ENCODE measurements around the gene NIT2.

NIT2 gene

DNA sequence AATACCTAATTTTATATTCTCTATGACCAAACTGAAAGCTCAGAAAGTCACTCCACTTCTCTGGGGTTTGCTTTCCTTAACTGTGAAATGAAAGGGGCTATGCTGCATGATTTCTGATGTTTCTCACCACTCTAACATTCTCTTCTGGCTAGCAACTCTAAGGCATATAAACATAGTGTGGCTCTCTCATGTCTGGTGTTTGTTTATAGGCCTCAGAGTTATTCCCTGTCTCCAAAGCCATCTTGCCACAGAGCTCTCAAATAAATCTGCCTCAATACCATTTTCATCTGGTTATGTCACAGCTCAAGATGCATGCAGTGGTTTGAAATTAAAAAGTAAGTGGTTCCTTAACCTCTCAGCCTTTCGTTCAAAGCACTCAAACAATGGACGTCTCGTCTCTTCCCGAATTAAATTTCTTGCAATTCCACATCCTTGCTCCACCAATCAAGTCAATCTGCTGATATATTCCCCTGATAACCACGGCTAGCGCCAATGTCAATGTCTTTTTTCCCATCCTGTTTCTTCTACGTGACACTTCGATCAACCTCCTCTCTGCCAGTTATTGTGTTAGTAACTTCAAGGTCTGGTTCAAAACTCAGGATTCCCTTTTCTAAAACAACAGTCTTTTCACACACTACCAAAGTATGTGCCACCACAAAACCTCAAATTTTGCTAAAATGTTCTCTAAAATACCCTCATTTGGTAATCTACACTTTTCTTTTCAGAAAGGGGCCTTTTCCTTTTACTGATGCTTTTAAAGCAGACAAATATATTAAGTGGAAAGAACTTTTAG lies 50.4 kb downstream of the NIT2 start:
- DNase-seq (ENCODE audit: extremely low read depth, insufficient read length): no peak
- TF ChIP-seq, protein P1, sequence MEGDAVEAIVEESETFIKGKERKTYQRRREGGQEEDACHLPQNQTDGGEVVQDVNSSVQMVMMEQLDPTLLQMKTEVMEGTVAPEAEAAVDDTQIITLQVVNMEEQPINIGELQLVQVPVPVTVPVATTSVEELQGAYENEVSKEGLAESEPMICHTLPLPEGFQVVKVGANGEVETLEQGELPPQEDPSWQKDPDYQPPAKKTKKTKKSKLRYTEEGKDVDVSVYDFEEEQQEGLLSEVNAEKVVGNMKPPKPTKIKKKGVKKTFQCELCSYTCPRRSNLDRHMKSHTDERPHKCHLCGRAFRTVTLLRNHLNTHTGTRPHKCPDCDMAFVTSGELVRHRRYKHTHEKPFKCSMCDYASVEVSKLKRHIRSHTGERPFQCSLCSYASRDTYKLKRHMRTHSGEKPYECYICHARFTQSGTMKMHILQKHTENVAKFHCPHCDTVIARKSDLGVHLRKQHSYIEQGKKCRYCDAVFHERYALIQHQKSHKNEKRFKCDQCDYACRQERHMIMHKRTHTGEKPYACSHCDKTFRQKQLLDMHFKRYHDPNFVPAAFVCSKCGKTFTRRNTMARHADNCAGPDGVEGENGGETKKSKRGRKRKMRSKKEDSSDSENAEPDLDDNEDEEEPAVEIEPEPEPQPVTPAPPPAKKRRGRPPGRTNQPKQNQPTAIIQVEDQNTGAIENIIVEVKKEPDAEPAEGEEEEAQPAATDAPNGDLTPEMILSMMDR (IDR thresholded peaks at IDR 0.05; ENCODE audit: insufficient read depth, low read length, poor library complexity, severe bottlenecking): no peak
- Histone ChIP-seq H3K4me3 (replicated peaks; ENCODE audit: low read depth, low read length) (no peak overlapping the region), H3K36me3 (ENCODE audit: control insufficient read depth, insufficient read depth, low read length) (peaks cover 9% of the 10 kb centered on the region), H3K27me3 (replicated peaks; ENCODE audit: control insufficient read depth, insufficient read depth, low read length) (no peaks in the 10 kb centered on the region)

DNA sequence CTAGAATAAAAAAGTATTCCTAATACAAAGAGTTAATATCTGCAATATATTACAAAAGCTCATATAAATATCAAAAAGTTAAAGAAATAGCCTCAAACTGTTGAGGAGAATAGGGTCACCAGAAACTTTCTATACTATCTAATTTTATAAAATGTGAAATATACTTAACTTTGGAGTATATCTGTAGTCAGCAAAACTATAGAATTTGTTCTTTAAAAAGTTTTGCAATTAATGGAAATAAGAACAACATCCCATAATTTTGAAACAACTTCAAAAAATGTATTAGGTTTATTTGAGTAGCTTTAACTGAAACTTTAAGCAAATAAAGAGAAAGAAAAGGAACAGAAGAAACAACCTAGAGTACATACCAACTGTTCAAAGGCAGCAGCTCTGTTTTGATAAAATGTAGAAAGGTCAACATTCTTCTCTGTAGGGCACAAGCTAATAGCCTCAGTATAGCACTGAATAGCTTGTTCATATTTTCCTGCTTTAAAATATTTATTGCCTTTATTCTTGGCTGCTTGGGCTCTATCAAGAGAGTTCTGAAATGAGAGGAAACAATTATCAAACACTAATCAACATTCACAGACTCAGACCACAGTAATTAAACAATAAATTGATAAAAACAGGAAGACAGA lies 52.0 kb downstream of the NIT2 start:
- Histone ChIP-seq H3K27me3 (replicated peaks; ENCODE audit: control insufficient read depth, insufficient read depth, low read length) (no peaks in the 10 kb centered on the region), H3K36me3 (ENCODE audit: control insufficient read depth, insufficient read depth, low read length) (peaks cover 9% of the 10 kb centered on the region), H3K4me3 (replicated peaks; ENCODE audit: low read depth, low read length) (no peak overlapping the region)
- TF ChIP-seq, protein P1 (IDR thresholded peaks at IDR 0.05; ENCODE audit: insufficient read depth, low read length, poor library complexity, severe bottlenecking): no peak
- no peak for DNase-seq (ENCODE audit: extremely low read depth, insufficient read length)

DNA sequence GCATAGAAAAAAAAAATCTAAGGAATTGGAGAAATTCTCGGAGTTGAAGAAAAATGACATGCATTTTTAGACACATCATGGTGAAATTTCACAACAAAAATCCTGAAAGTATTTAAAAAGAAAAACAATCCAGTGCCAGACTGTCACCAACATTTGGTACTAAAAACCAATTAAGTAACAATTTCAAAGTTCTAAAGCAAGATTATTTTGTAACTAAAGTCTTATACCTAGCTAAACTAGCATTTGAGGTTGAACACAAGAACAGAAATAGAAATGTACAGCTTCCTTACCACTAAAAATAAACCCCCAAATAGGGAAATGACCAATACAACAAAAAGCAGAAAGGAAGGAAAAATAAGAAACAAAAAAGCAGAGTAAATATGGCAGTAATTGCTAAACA lies 54.5 kb downstream of the NIT2 start:
- TF ChIP-seq, protein P1 (IDR thresholded peaks at IDR 0.05; ENCODE audit: insufficient read depth, low read length, poor library complexity, severe bottlenecking): no peak
- Histone ChIP-seq H3K36me3 (ENCODE audit: control insufficient read depth, insufficient read depth, low read length) (peaks cover 7% of the 10 kb centered on the region; the same call in 1 of the 2 replicates), H3K27me3 (replicated peaks; ENCODE audit: control insufficient read depth, insufficient read depth, low read length) (no peaks in the 10 kb centered on the region), H3K4me3 (replicated peaks; ENCODE audit: low read depth, low read length) (no peak overlapping the region)
- no peak for DNase-seq (ENCODE audit: extremely low read depth, insufficient read length)

DNA sequence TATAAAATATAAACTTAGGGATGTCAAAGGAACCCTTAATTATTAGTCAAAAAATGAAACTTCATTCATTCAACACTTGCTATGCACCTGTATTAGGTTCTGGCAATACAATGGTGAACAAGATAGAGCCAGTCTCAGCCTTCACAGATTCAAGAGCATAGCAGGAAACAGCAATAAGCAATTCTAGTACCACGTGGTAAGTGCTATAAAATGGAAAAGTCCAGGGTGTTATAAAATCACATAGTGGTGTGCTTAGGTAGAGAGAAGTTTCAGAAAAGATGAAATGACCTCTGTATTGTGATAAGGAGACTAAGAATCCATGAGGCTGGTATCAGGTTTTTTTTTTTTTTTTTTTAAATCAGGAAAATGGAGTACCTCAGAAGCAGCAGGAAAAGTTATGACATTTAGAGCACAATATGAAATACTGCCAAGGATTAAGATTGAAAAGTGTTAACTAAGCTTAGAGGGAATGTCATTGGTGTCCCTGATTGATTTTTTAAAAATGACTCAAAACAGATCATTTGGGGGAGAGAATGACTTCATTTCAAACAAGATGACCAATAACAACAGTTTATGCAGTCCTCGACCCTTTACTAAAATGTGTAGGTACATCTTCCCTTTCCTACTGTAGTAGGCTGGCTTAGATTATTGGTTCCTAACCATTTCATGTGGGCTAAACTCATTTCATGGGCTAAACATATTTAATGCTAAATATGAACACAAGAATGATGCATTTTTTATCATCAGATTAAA lies 61.3 kb downstream of the NIT2 start:
- Histone ChIP-seq H3K4me3 (replicated peaks; ENCODE audit: low read depth, low read length) (no peak overlapping the region), H3K27me3 (replicated peaks; ENCODE audit: control insufficient read depth, insufficient read depth, low read length) (no peaks in the 10 kb centered on the region), H3K36me3 (ENCODE audit: control insufficient read depth, insufficient read depth, low read length) (no peaks in the 10 kb centered on the region)
- TF ChIP-seq, protein P1 (IDR thresholded peaks at IDR 0.05; ENCODE audit: insufficient read depth, low read length, poor library complexity, severe bottlenecking): no peak
- no peak for DNase-seq (ENCODE audit: extremely low read depth, insufficient read length)

DNA sequence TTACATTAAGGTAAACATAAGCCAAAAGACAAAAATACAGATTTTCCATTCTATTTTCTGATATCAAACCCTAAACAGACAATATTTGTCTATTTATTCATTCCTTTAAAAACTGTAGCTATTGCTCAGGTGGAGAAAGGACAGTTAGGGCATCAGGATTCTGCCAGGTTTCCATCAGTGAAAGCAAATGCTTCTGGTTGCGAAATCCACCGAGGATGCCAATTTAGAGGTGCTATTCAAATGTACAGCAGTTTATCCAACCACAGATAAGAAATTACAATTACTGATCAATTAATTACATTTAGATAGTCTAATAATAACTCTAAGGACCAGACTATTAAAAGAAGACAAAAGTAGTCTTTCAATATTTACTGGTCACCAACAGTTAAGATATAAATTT lies 62.4 kb downstream of the NIT2 start:
- H3K36me3 ChIP-seq (ENCODE audit: control insufficient read depth, insufficient read depth, low read length): no peaks in the 10 kb centered on the region
- H3K4me3 ChIP-seq (replicated peaks; ENCODE audit: low read depth, low read length): no peak overlapping the region
- no peaks in the 10 kb centered on the region for H3K27me3 ChIP-seq (replicated peaks; ENCODE audit: control insufficient read depth, insufficient read depth, low read length)
- TF ChIP-seq, protein P1 (IDR thresholded peaks at IDR 0.05; ENCODE audit: insufficient read depth, low read length, poor library complexity, severe bottlenecking): no peak
- no peak for DNase-seq (ENCODE audit: extremely low read depth, insufficient read length)

All from GM06990 (cell line).